Measurements from ENCODE around the gene CISD1. TPM values are rescaled to one million over a fixed set of nuclear protein-coding genes. Genes with fewer than 3 reads are reported as not detected.
"Not testable (repeated sequence)": the region's sequence is repeated elsewhere in the genome, so short reads cannot be mapped to it uniquely, and the experiment has no call there.

The CISD1 gene
- total RNA-seq, 1 donor from 2014 or later, result 24.5 TPM

DNA sequence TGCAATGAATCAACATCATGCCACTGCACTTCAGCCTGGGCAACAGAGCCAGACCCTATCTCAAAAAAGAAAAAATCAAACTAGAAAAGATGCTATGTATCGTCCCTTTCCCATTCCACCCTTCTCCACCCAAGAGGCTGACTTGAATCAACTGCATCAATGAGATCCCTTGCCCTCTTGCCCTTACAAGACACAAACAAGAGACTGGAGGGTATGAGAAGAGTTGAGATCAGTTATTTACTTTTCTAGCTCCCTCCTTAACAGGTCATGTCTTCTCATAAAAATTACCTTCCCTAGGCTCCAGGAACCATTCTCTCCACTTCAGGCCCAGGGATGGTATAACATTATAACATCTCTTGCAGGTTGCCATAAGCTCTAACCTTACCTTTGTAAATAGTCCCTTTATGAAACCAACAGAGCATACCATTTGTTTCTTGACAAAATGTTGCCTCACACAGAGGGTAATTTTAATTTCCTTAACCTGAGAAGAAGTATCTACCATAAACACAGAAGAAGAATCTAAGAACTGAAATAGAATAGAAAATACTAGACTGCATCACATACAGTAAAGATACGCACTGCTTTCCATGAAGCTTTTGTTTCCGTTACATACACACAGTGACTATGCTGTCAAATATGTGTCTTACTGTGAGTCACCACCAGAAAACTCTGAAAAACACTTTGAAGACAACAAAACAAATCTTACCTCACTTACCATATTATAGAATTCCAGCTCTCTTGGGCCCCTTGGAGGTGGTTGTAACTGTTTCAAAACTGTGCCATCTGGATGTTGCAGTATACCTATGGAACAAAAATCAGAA, 31.7 kb upstream of the CISD1 start:
- no peak for TF ChIP-seq CTCF (IDR thresholded peaks at IDR 0.05)
- DNase-seq (no peak), ATAC-seq (no peak)
- H3K4me1 ChIP-seq, result no peaks in the 10 kb centered on the region
- intact Hi-C loops (cut with DNase I), result no loop called here
- no peaks in the 10 kb centered on the region for H3K27me3 ChIP-seq (ENCODE audit: low read depth)
- no peak overlapping the region for H3K4me3 ChIP-seq
- H3K36me3 ChIP-seq, result peaks cover 22% of the 10 kb centered on the region
- H3K27ac ChIP-seq, result no peak overlapping the region
- H3K9me3 ChIP-seq, result no peaks in the 10 kb centered on the region

DNA sequence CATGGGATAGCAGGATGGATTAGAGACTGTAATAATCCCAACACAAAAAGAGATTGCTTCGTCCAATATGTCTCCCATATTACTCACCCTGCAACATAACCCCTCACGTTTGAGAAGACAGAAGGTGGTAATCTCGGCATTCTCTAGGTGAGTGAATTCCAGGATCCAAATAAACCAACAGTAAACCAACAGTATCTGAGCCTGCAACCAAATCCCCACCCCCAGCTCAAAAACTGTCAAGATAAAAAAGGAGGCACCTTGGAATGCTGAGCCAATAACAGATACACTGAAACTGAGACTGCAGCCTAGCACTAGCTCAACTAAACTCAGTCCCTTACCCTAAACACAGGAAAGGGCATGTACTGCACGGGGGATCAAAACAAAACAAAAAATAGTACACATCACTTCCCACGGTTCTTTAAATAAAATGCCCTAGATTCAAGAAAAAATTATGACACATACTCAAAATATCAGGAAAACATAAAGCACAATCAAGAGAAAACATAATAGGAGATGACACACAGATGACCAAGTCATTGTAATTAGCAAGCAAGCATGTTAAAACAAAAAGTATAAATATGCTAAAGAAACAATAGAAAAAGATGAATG, 29.3 kb upstream of the CISD1 start:
- DNase-seq (no peak), ATAC-seq (no peak)
- intact Hi-C loops (cut with DNase I), result no loop called here
- Histone ChIP-seq H3K27ac (no peak overlapping the region), H3K4me3 (no peak overlapping the region), H3K9me3 (no peaks in the 10 kb centered on the region), H3K4me1 (no peaks in the 10 kb centered on the region), H3K36me3 (peaks cover 22% of the 10 kb centered on the region), H3K27me3 (ENCODE audit: low read depth) (no peaks in the 10 kb centered on the region)
- TF ChIP-seq CTCF (IDR thresholded peaks at IDR 0.05), result no peak

DNA sequence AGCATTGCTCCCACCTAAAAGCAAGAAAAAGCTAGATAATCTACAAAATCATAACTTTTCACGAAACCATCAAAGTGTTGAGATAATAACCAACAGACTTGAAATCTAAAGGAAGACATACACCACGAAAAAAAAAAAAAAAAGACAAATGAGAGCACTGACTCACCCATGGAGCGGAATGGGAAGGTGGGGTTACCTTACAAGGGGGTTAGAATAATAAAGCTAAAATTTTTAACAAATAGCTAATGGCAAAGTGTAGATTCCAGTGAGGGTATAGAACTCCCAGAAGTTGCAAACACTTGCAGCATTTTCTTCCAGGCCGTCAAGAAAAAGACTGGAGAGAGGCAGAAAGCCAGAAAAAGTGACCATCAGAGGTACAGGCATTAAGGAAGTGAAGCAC, 28.4 kb upstream of the CISD1 start:
- Histone ChIP-seq H3K9me3 (no peaks in the 10 kb centered on the region), H3K4me3 (no peak overlapping the region), H3K36me3 (peaks cover 20% of the 10 kb centered on the region), H3K27me3 (ENCODE audit: low read depth) (no peaks in the 10 kb centered on the region), H3K27ac (no peak overlapping the region), H3K4me1 (no peaks in the 10 kb centered on the region)
- ATAC-seq, result no peak
- no peak for TF ChIP-seq CTCF (IDR thresholded peaks at IDR 0.05)
- intact Hi-C loops (cut with DNase I), result no loop called here
- DNase-seq, result no peak

DNA sequence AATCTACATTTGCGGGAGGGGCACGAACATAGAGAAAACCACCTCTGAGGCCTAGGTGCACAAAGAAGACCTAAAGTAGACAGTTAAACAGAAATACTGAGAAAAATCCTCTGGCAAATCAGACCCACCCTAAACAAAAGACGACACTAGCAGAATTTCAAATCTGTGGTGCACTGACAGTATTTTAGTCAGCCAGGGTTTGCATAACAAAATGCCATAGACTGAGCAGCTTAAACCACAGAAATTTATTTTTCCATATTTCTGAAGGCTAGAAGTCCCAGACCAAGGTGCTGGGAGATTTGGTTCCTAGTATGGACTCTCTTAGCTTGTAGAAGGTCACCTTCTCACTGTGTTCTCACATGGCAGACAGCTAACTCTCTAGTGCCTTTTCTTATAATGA, 27.6 kb upstream of the CISD1 start:
- no peak for TF ChIP-seq CTCF (IDR thresholded peaks at IDR 0.05)
- ATAC-seq, result no peak

DNA sequence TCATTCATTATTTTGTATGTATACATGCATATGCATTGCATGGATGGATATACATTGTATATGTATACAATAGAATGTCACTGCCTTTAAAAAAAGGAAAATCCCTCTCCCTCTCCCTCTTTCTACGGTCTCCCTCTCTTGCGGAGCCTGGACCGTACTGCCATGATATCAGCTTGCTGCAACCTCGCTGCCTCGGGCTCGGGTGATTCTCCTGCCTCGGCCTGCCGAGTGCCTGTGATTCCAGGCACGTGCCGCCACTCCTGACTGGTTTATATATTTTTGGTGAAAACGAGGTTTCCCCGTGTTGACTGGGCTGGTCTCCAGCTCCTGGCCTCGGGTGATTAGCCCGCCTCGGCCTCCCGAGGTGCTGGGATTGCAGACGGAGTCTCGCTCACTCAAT, 25.7 kb upstream of the CISD1 start:
- no peak overlapping the region for H3K4me3 ChIP-seq
- H3K36me3 ChIP-seq, result no peaks in the 10 kb centered on the region
- no peaks in the 10 kb centered on the region for H3K4me1 ChIP-seq
- ATAC-seq (no peak), DNase-seq (no peak)
- intact Hi-C loops (cut with DNase I), result no loop called here
- no peak for TF ChIP-seq CTCF (IDR thresholded peaks at IDR 0.05)
- peaks cover 3% of the 10 kb centered on the region for H3K9me3 ChIP-seq
- H3K27ac ChIP-seq, result no peak overlapping the region
- no peaks in the 10 kb centered on the region for H3K27me3 ChIP-seq (ENCODE audit: low read depth)

More for the DNA sequence above, 27.6 kb upstream of the CISD1 start:
- intact Hi-C loops (cut with DNase I), result no loop called here
- no peak for DNase-seq
- no peak overlapping the region for H3K4me3 ChIP-seq
- peaks cover 12% of the 10 kb centered on the region for H3K36me3 ChIP-seq
- H3K4me1 ChIP-seq, result no peaks in the 10 kb centered on the region
- H3K9me3 ChIP-seq, result no peaks in the 10 kb centered on the region
- H3K27me3 ChIP-seq (ENCODE audit: low read depth), result no peaks in the 10 kb centered on the region
- no peak overlapping the region for H3K27ac ChIP-seq

DNA sequence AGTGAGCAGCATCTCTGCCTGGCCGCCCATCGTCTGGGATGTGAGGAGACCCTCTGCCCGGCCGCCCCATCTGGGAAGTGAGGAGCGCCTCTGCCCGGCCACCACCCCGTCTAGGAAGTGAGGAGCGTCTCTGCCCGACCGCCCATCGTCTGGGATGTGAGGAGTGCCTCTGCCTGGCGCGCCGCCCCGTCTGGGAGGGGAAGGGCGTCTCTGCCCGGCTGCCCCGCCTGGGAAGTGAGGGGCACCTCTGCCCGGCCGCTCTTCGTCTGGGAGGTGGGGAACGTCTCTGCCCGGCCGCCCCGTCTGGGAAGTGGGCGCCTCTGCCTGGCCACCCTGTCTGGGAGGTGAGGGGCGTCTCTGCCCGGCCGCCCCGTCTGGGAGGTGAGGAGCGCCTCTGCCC, 25.2 kb upstream of the CISD1 start:
- H3K27me3 ChIP-seq (ENCODE audit: low read depth); H3K27ac ChIP-seq; ATAC-seq; H3K36me3 ChIP-seq; DNase-seq; H3K4me1 ChIP-seq; H3K4me3 ChIP-seq; H3K9me3 ChIP-seq; intact Hi-C loops (cut with DNase I): not testable (repeated sequence)

- H3K4me3 ChIP-seq; DNase-seq; ATAC-seq; H3K9me3 ChIP-seq; H3K4me1 ChIP-seq; intact Hi-C loops (cut with DNase I); H3K27me3 ChIP-seq (ENCODE audit: low read depth); H3K27ac ChIP-seq; H3K36me3 ChIP-seq: not testable (repeated sequence)
Observed at GRCh38 chr10:58244242-58244641, 24.7 kb upstream of the CISD1 start.

DNA sequence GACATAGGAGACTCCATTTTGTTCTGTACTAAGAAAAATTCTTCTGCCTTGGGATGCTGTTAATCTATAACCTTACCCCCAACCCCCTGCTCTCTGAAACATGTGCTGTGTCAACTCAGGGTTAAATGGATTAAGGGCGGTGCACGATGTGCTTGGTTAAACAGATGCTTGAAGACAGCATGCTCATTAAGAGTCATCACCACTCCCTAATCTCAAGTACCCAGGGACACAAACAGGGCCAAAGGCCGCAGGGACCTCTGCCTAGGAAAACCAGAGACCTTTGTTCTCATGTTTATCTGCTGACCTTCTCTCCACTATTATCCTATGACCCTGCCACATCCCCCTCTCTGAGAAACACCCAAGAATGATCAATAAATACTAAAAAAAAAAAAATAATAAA, 24.3 kb upstream of the CISD1 start:
- DNase-seq; H3K27ac ChIP-seq; H3K27me3 ChIP-seq (ENCODE audit: low read depth); intact Hi-C loops (cut with DNase I); H3K4me1 ChIP-seq; H3K4me3 ChIP-seq; H3K36me3 ChIP-seq; ATAC-seq; H3K9me3 ChIP-seq: not testable (repeated sequence)

All from lower lobe of right lung (tissue), 2 donors.